Bone marrow (tissue), 2 donors: ENCODE measurements around the gene TRPM3.

Experiments used
- DNase-seq, 2 donors: peaks; one replicate each; lab custom pipeline; 2025; lab: John Stamatoyannopoulos, UW

Gene TRPM3

DNA sequence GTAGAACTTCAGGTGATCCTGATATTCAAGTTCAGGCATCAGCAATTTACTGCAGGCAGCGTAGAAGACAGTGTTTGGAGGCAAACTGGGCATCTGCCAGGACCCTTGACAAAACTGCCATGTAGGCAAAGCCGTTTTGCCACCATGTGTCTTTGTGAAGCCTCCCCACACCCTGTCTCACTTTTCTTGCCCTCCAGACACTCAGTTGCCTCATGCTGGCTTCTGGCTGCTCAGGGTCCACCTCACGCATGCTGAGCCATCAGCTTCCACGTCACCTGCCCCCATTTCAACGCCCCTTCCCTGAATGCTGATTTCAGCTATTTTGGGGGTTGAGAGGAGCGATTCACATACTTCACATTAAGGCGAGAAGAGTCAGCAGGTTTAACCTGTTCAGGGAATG lies 541.7 kb downstream of the TRPM3 start:
- no peak for DNase-seq

DNA sequence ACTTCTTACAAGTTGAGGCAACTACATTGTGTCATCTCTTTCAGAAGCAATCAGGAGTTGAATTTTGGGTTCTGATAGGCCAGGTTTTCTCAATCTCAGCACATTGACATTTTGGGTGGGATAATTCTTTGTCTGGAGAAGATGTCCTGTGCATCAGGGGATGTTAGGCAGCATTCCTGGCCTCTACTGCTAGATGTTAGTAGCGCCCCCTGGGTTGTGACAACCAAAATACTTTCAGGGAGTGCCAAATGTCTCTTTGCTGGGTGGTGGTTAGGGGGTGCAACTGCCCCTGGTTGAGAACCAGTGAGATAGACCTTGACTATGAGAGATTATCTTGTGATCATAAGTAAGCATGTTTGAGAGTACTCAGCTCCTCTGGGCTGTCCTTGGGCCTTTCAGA lies 542.7 kb downstream of the TRPM3 start:
- no peak for DNase-seq

DNA sequence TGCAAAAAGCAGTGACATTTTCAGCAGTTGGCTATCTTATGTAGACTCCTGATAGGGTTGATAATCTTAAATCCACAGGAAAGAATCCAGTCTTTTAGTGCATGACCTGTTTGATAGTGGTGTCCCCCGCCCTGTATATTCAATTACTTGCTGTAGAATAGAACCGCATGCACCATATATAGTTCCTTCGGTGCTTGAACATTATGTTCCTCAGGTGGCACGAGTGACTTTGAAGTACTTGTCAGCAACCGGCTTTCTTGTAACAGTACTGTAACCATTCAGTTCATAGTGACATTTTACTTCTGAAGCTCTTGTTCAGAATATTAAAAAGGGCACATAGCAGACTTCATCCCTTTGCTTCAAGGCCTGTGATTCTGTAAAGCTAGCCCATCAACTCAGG lies 543.8 kb downstream of the TRPM3 start:
- DNase-seq = no peak

DNA sequence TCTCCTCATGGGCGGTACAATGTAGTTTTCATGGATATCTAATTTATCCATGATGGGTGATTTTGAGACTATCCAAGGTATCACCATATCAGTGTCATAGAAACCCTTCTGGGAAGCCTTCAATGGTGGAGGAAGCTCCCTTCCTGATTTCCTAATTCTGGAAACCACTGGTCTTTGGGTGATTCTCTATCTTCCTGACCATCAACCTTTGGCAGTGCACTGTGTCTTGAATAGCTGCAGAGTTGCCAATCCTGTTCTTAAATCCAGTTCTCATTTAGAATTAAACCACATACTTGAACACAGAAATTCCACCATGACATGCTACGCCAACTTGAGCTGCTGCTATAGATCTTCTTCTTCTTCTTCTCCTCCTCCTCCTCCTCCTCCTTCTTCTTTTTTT lies 545.3 kb downstream of the TRPM3 start:
- no peak for DNase-seq

DNA sequence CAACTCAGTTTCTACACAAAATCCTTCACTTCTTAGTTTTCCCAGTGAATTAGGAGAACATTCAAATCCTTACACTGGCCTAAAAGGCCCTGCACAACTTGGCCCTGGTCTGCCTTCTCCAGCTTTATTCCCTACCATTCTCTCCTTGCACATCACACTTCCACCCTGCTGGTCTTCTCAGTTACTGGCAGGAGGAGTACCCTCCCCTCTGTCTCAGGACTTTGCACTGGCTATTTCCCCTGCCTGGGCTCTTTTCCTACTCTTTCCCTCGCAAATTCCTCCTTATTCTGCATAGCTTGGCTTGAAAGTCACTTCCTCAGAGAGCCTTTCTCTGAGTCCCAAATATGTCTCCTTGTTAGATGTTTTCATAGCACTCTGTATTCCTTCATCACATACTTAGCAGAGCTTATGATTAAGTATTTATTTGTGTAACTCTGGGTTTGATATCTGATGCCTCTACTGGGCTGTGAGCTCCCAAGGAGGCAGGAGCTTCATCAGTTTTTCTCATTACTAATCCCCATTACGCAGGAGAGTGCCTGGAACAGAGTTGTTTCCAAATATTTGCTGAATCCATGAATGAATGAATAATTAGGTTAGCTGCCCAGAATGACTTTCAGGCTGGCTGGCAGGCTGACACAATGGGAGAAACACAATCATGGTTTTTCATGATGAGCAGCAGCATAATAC lies 547.1 kb downstream of the TRPM3 start:
- no peak for DNase-seq

DNA sequence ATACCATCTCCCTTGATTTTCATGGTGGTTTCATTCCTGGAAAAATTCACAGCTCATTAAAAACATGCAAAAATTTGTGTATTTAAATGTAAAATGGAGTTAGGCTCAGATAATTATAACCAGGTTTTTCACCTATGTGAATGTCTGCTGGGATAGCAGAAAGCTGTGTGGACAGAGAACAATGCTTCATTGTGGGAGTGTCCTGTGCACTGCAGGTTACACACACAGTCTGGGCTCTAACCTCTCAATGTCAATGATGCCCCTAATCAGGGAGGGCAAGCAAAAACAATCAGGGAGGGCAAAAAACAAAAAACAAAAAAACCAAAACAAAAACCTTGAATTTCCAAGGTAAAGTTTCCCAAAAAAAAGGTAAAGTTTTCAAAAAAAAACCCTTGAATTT lies 548.1 kb downstream of the TRPM3 start:
- no peak for DNase-seq

DNA sequence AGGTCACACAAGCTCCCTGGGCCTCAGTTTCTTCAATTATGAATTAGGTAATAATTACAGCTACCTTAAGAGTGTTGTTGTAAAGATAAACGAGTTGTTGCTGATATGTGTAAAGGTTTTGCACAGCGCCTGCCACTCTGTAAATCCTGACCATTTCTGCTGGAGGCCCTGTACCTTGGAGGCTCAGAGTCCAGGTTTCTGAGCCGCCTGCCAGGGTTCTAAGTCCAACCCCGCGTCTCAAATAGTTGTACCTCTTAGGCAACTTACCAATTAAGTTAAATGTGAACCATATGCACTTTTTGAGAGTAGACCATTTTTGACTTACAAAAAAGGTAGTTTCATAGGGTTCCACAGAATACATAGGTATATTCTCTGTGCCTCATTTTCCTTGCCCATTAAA lies 550.2 kb downstream of the TRPM3 start:
- DNase-seq = no peak

DNA sequence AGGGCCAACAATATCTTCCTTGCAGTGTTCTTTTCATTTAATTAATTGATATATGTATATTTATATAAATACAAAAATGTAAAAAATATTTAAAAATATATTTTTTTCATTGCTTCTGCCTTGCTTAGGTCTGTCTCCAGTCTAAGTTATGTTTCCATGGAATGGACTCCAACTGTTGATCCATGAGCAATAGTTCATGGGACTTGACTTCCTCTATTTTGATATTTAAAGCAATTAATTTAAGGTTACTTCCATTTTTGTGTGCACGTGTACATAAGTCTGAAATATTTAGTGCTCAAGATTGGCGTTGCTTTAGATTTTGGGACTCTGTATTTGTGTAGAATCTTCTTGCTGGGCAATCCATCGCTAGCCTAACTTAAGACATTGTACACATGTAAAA lies 551.6 kb downstream of the TRPM3 start:
- no peak for DNase-seq

DNA sequence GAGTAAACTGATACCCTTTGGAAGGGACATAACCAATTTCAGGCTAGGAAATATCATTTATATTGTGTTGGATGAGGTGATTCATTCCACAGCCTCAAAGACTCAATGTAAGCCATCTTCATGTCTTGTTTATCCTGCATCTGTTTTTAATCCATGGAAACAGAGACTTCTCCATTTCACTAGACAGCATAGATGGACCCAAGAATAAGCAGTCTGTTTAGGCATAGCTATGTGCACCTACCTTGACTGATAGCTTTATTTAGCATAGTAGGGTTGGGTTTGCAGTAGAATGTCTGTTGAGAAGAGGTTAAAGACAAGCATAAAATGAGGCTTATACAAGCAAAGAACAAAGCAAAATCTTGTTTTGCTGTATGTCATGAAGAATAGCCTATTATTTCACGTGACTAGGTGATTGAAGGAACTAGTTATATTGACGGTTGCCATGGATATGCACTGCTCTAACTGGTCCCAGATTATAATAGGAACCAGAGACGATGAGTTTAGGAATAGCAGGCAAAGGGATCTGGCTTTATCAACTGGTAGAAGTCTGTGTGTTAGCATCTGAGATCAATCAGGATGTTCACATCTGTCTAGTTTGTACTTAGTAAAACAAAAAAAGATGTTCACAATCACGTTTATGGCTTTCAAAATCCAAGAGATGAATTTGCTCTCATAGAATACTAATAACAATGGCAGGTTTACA lies 552.2 kb downstream of the TRPM3 start:
- DNase-seq = no peak

DNA sequence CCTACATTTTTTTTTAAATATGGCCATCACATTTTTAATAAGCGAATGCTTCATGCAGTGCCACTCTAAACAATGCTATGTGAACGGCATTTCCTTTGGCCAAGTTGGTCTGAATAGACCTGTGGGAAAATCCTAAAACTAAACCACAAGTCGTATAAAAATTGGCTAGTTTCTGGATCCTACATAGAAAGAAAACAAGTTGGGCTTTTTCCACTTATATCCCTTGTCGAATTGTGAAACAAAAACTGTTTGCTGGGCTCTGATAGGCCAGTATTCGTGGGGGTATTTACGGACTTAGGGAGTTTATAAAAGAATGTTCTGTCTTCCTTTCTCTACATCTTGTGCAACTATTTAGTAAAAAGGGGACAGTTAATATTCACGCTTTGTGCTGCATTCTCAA lies 553.9 kb downstream of the TRPM3 start:
- DNase-seq = no peak

DNA sequence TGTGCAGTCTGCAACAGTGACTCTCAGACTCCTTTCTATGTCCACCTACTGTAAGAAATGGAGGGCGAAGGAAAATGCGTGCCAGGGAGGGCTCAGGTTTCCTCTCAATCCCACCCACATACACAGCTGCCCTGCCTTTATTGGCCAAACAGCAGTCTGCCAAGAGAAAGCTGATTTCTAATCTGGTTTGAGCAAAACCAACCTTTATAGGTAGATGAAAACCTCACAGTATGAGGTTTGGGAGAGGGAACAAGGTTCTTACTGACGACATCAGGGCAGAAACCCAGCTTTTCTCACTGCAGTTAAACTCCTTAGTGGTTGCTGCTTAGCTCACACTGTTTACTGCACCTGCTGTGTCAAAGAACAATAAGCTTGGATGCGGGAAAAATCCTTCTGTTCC lies 554.7 kb downstream of the TRPM3 start:
- no peak for DNase-seq

DNA sequence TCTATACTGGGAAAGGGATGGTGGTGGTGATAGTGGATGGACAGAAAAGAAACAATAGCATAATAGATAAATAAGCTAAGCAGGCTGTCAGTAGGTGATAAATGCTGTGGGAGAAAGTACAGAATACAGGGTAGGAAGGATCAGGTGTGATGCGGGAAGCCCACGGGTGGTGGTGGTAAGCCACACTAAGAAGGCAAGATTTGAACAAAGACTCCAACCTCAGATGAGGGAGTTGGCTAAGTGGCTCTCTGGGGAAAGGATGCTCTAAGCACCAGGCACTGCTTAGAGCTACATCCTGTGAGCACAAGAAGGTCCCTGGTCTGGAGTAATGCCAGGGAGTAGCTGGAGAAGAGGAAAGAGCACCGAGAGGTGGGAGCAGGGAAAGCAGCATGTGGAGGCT lies 555.4 kb downstream of the TRPM3 start:
- DNase-seq = no peak

DNA sequence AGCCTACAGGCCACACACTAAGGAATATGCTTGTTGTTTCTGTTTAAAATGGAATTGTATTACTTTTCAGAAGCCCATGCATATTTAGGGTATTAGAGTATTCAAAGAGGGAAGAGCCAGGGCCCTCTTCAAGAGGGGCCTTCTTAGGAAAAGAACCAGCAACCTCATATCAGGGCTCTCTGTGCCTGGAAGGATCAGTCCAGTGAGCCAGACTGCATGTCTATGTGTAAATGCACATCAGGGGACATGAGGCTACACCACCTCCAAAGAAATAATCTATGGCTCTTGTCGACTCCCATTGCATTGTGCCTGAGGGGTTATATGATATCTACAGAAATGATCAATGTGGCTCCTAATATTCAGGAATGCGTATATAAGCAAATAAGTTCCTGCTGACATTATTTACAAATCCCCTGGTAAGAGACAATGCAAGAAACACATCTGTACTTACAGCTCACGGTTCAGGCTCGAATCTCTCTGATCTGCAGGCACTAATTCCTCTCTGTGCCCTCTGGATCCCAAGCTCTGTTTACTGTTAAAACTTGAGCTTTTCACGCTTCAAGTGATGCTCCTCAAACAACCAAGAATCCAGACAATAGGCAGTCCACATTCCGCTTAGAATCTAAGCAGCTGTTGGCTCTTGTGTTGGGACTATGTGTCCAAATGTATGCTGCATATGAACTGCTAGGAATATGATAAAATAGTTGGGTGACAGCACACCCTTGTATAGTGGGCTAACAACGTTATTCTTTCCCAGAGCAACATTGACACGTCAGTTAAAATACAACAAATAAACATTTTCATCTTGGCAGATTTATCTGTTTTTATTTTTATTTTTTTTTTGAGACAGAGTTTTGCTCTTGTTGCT lies 556.7 kb downstream of the TRPM3 start:
- no peak for DNase-seq

DNA sequence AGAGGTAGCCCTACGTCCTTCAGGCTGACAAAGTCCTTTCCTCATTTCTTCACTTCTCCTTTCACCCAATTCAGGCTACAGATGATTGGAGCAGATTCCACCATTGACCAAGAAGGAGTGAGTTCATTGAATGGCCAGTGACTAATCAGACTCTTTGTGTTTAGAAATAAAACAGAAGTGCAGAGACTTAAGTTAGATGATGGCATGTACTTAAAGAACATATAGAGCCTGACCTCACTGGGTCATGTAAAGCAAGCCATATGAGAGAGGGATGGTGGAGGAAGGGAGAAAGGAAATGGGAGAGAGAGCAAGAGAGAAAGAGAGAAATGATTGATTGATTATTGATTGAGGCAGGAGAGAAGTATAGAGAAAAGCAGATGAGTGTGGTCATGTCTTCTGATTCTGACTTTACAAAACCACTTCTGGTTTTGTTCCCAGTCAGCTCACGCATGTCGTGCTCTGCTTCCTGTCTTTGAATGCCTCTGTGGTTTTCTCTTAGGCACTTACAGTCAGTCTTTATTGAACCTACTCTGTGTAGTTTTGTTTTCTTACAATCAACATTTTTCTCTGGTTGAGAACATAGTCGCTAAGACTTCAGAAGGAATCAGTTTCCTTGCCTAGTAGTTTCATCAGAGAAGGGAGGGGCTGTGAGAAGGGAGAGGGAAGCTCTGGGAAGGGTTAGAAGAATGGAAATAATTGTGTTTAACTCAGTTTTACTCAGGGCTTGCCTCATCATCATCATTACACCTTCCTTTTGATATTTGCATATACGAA lies 557.8 kb downstream of the TRPM3 start:
- DNase-seq = peak in 1 of 2 donors; percentile 91

DNA sequence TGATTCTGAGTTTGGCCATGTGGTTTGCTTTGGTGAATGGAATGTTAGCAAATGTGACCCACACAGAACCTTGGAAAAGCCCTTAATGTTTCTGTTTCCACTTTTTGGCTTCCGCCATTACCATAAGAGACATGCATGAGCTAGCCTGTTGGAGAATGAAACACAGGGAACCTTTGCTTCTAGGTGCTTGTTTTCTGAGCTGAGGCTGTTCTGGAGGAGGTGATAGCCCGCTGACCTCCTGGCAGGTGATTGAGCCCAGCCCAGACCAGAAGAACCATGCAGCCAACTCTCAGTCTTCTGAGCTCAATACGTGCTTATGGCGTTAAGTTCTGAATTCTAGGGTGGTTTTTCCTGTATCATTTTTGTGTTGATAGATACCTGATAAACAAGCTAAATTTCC lies 558.4 kb downstream of the TRPM3 start:
- DNase-seq = no peak

DNA sequence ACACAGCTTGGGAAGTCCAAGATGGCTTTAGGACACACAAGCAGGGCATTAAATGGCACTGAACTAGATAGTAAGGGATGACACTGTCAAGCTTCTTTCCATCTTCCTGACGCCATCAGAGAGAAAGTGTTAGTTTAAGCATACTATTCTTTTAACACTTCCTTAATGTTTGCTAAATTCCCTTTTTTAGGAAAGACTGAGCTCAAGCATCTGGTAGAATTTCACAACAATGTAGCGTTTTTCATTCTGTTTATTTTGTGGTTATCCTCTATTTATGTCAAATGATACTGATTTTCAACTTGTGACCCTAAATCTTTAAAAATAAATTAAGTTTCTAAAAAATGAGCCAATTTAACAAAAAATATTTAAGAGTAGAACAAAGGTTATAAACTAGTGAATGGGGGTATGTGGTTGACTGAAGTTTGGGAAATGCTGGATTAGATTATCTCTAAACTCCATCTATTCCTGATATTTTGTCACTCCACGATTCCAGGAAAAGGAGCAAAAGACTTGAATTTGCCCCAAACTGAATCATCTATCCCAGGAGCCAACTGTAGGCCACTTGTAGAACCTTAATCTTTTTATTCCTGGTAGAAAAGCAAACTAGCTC lies 559.5 kb downstream of the TRPM3 start:
- DNase-seq = no peak

DNA sequence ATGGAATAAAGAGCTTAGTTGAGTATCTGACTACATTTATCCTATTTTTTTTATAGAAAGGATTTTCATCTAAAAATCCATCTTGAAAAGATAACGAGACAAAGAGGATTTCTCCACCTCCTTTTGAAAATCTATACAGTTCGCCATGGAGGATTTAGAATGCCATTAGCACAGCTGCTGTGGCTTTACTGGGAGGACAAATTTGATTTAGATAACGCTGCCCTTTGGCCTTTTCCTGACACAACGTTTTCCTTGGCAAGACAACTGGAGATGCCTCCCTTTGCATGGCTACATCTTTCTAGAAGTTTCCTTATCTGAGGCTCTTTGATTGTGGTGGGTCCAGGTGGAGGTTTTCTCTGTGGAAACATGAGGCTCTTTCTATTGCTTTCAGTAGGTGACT lies 560.3 kb downstream of the TRPM3 start:
- no peak for DNase-seq

DNA sequence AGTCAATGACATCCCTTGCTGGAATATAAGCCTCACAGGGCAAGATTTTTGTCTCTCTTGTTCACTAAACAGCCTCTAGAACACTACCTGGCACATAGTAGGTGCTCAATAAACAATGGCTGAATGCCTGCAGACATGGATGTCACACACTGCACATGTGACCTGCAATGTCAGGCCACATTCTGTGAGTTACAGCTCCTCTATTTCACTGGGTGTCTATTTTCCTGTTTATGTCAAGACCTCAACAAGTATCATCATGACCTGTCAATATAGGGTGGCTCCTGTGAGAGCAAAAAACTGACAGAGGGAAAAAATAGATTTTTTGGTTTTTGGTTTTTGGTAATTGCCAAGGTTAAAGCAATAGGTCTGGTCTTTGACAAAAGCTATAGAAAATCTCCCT lies 562.3 kb downstream of the TRPM3 start:
- no peak for DNase-seq

DNA sequence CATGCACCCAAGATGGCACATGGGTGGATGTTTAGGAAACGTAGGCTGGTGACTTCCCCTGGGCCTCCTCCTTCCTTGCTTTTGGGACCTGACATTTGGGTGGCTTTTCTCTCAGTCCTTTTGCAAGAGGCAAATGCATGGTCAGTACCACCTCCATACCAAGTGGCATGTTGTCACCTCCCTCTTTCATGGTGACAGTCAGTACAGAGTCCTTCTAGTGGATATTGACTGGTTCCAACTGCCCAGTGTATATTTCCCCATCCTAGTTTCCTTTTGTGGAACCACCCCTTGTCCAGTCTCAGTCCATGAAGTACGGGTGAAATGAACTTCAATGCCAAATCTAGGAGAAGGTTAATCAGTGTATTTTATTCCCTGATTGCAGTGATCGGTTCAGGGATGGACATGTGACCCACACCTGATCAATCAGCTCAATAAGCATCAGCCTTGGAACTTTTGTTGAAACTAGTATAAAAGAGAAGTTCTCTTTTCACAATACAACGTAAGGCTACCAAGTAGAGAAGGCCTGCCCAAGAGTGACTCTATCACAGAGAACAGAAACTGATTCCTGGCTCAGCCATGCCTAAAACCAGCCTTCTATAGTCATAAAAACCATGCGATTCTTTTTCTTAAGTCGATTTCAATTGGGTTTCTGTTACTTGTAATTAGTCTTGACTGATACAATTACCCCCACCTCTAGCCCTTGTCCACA lies 563.6 kb downstream of the TRPM3 start:
- no peak for DNase-seq

DNA sequence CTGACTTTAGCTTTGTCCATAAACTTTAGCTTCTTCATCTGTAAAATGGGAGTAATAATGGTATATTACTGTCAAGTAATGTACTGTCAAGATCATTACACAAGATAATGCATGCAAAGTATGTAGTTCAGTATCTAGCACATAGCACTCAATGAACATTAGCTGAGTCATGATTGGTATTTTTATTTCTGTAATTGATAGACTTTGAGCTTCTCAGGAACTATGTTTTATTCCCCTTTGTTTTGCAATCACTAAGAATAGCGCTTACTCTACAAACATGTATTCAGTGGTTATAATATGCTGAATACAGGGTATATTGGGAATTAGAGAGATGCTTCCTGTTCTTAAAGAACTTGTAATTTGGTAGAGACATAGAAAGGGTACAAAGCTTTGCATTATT lies 564.6 kb downstream of the TRPM3 start:
- DNase-seq = no peak

DNA sequence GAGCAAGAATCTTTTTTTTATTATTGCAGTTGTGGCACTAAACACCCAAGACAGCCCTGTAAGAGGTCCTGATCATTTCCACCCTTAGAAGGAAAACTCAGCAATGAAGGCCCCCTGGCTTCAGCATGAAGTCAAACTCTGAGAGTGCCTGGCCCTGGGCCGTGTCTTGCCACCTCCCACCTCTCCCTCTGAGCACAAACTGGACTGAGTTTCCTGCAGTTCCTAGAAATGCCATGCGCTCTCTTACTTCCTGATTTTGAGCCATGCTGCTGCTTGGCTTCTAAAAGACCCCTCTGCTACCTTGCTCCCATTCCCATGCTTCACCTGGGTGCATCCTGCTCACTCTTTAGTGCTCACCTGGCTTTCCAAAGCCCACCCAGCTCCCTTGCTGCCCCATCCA lies 566.5 kb downstream of the TRPM3 start:
- peak in 1 of 2 donors; percentile 27 for DNase-seq
